COLO668 (cell line): ENCODE data around the gene NUDT2.
A peak's percentile ranks its signal among the peaks of the same experiment; 100 is the strongest.

Experiments
- DNase-seq: peaks from one replicate; lab custom pipeline; 2025; ENCODE audit not compliant: unreplicated experiment; lab: John Stamatoyannopoulos, UW

Gene NUDT2

DNA sequence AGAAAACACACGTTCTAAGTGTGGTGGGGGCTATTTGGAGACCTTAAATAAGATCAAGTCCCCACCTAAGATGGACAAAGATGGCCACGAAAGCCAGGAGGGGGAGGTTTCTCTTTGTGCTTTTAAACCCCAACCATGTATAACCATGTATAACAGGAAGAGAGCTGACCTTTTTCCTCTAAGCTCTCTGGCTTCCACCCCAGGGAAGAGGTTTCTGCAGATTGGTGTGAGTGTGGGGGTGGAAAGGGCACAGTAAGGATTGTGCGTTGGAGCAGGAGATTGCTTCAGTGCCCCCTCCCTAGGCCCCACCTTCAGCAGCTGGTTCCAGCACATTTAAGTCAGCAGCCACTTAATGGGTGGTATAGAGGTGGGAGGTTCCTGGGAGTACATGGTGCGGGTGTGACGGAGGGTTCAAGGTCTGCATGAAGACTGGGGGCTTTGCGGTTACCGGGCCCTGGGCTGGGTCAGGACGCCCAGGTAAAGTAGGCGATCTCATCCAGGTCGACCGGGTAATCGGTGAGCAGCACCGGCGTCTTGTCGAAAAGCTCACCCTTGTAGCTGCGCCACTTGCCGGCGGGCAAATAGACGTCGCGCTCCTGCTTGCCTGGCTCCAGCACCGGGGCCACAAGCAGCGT lies 41.1 kb downstream of the NUDT2 start:
- no peak for DNase-seq

DNA sequence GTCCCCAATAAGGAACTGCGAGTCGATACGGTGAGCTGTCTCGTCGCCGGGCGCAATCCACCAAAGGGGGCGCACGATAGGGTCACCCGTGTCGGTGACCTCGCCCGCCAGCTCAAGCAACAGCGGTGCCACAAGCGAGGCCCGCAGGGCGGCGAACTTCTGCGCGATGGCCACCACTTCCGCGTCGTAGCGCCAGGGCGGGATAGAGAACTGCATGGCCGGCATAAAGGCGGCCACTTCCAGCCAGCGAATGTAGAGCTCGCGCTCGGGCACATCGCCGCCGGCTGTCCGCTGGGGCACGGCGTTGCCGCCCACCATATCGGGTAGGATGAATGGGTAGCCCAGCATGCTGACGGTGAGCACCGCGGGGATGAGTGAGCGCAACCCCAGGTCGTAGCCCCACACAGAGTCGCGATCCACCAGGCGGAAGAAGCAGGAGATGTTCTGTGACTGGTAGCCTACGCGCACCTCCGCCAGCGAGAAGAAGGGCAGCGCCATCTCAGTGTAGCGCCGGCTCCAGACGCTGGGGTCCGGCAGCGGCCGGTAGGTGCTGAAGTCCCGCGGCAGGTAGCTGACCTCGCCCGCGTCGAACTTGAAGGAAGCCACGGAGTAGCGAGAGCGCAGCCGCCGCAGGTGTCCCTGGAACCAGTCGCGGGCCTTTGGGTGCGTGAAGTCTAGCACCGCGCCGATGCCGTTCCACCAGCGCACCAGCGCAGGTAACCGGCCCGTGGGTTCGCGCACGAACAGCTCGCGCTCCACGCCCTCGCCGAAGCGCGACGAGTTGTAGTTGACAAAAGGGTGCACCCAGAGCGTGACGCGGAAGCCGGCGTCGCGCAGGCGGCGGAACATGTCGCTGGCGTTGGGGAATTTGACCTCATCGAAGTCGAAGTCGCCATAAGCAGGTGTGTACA lies 41.9 kb downstream of the NUDT2 start:
- no peak for DNase-seq

DNA sequence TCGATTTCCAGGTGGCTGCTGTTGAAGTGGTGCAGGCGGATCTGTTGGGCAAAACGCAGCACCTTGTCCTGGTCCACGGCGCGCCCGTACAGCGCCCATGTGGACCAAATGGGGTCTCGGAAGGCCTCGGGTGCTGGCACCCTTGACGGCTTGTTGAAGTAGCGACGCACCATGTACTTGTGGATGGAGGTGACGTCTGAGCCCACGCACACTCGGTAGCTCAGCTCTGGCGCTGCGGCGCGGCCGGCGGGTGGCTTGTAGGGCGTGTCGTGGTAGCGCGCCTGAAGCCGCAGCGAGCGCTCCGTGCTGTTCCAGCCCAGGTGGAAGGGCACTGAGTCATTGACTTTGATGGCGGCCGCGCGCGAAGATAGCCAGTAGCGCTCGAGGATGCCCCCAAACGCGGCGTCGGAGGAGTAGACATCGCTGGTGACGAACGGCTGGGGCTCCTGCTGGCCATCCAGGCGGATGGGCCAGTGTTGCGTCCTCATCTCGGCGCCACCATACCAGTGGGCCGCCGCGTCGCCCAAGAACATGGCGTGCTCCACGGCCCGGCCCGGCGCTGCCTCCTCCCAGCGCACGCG lies 42.6 kb downstream of the NUDT2 start:
- no peak for DNase-seq

DNA sequence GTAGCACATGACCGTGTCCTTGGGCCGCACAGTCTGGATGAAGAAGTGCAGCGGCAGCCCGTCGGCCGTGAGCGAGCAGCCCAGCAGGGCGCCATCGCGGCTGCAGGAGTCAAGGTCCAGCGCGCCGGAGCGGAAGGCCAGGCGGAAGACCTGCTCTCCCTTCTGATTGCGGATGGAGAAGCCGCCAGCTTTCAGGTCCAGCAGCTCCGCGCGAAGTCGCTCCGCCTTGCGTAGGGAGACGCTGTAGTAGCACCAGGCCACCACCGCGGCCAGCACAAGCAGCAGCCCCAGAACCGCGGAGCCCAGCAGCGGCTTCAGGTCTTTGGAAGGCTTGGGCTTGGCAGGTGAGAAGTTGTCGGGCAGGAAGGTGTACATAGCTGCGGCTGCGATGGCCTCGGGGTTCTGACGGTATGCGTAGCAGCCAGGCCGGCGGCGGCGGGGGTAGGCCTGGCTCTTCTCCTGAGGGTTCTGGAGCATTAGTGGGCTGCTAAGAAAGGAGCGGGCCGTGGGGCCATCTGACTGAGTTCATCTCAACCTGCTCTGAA lies 43.2 kb downstream of the NUDT2 start:
- DNase-seq: no peak

DNA sequence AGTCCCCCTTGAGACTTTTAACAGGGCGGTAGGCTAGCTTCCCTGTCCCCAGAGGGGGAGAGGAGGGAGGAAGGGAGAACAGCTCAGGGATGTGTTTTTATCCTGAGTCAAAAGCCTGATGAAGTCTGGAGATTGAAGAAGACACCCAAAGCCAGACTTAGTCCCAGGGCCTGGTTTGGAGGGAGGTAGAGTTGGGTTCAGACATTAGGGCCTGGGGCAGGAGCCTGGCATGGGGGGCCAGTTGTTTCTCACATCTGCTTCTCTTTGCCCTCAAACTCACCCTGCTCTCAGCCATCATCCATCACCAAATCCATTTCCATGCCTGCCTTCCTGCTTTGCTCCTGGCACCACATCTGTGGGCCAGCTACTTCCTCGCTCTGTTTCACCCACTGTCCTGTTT lies 44.4 kb downstream of the NUDT2 start:
- DNase-seq: no peak

DNA sequence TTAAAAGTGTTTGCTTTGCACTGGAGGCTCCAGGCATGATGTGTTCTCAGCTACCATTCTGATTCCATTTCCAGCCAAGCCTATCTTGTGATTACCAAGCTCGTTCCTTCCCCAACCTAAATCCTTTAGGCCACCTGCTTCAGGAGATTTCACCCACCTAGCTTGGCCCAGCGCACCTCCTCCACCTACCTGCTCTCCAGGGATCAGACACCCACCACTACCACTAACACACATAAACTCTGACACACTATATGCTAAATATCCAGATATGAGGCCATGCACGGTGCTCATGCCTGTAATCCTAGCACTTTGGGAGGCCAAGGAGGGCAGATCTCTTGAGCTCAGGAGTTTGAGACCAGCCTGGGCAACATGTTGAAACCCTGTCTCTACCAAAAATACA lies 45.0 kb downstream of the NUDT2 start:
- DNase-seq: no peak

DNA sequence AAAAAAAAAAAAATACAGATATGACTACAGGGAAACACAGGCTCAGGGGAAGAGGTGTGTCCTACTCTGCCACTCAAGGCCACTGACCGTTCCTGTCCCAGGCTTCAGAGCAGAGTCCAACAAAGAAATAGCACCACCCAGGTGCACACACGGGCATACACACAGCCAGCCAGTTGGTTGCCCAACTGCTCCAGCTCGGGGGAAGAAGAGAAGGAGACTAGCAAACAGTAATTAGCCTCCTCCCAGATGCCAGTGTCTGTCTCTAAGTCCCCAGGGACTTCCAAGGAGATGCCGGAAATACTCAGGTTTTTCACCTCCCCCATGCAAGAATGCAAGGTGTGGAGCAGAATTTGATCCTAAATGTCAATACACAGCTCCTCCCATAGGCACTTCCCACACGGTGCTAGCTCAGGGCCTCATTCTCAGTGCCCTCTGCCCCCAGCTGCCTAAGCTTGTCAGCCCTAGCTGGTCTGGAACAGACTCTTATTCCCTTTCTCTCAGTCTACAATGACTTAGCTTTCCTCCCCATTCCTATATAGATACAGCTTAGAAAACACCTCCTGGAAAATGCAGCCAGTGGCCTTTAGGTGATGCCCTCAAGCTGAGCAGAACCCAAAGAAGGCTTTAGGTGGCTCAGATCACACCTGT lies 45.7 kb downstream of the NUDT2 start:
- peak; percentile 28 for DNase-seq

DNA sequence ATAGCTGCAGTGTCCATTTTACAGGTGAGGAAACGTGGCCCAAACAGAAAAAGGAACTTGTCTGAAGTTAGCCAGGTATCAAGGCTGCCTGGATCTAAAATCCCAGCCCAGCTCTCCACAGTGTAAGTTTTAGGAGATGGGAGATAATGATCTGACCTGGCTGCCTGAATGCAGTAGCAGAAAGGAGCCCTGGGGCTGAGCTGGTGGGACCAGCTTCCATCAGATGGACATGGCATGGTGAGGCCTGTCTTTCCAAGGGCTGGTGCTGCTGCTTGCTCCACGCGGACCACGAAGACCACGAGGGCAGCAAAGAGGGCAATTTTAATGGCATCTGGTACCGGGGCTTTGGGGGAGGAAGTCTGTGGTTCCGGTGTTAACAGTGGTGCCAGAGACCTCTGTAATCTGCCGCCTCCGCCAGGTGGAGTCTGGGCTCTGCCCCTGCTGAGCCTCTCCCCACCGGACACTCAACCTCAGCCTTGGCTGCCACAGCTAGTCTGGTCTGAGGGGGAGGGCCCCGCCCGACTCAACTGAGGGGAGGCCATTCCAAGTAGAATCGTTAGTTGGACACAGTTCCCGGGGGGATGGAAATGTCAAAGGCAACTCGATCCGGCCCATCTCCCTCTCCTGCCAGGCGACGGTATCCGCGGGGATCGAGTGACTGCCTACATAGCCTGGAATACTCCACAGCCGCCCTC lies 46.7 kb downstream of the NUDT2 start:
- DNase-seq: peak; percentile 56

DNA sequence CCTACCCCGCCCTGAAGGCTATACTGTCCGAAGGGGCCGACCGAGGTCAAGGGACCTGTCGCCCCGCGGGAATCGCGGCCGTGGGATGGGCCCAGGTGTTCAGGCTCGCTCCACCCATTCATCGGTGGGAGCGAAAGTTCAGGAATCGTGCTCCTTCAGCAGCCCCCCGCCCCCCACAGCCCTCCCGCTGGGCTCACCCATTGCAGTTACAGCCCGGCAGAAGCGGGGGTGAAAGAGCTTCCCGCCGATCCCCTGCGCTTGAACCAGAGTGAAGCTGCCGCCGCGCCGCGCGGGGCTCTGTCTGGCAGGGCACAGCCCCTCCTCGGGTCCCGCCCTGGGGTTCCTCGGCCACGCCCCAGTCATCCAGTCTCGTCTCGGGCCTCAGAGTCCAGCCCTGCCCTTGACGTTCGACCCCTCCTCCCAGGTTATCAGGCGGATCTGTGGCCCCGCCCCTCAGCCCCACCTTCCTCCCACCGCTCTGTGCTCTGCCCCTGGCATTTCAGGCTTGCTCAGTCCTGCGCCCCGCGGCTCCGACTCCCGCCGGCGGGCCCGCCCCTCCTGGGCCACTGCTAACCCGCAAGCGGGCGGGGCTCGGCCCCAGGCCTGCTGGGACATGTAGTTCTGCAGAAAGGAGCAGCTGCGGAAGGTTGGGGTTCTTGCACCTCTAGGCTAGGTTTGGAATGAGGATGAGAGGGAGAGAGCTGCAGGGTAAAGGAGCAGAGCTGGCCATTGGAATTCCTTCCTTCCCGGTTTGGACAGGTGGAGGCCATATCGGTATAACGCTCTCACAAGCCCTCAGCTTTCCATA lies 47.4 kb downstream of the NUDT2 start, which contains the start of gene MYORG:
MYORG (minus strand) TSS at position 303 of the 808 bp plus-strand sequence. CDS start 3,955 bp downstream, outside the sequence.
- DNase-seq: peak; percentile 96

DNA sequence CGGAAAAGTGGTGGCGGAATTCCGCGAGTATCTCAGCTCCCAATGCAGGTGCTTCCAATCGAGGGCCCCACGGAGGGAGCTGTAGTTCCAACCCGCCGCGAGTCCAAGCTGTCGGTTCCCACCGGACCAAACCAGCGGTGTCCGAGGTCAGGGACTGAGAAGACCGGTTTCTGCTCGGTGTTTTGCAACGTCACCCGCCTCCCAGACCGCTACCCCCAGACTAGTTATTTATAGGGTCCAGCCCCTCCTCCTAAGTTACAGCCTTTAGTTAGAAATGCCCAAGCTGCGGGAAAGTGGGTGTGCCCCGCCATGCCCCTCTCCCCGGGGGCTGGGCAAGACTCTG lies 48.0 kb downstream of the NUDT2 start:
- peak; percentile 58 for DNase-seq

DNA sequence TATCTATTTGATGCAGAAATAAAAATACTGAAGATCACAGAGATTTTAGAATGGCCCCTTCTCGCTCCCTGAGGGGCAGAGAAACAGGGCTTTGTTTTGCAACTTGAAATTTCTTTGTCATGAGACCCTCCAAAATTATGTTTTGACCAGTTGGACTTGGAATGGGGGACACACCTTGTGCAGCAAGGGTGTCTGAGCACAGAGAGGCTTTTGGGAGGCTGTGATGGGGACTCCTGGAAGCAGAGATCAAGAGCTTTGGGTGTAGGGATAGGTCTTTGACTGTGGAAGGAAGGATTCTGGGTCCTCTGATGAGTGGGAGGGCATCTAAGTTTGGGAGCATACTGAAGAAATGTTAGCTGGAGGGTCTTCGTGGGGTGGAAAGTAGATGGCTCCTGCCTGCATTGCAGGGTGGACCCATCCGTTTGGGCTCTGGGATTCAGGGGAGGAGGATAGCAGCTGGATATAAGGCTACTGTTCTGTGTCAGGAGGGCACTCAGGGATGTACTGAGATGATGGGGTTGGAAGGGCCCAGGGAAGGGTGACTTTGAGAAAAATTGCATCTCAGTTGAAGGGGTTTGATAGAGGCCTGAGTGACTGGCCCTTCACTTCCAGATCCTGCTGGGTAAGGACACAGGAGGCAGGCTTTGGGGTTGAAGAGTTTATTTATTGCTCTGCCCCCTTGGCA lies 49.1 kb downstream of the NUDT2 start:
- no peak for DNase-seq

DNA sequence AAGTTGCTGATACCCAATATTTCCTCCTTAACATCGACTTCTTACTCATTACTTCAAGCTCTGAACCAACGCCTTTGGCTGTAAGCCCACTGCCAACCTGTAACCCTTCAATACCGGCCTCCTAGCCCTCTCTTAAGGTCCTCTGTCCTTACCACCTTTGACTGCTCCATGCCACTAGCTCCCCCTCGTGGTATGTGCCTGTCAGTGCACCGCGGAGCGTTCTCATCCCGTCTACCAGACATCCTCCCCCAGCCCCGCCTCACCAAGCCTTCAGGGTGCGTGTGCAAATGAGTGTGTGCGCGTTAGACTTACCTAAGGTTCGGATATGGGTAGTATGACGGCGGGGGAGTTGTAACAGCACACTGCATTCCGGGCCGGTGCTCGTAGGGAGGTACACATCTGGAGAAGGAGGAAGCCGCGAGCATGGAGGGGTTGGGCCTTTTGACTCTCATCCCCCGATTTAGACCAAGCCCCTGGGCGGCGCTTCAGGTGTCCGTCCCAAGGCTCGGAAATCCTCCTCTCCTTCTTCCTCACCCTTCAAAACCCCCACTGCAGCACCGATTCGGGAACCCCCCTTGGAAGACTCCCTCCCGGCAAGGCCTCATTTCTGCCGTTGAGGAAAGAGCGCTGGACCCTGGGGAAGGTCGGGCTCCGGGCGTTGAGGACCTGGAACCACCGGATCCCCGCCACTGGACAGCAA lies 50.1 kb downstream of the NUDT2 start:
- DNase-seq: peak; percentile 84

DNA sequence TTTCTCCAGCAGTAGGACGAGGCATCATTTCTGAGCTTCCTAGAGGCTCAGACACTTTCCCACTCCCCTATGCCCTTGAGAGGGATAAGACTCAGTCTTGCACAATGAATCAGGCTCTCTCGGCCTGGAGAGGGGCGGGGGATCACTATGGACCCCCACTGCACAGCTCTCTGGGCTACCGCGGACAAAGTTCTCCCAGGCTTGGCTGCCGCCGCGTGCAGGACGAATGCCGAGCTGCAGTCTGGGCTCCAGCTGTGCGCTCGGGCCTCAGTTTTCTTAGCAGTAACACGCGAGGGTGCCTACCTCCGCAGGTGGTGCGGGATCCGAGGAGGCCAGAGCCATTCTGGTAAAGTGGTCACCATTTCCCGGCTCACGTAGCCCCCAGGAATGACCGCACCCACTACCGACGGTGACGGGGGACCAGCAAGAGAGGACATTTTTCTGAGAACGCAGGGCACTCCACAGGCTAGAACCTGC lies 50.7 kb downstream of the NUDT2 start:
- DNase-seq: peak; percentile 38

DNA sequence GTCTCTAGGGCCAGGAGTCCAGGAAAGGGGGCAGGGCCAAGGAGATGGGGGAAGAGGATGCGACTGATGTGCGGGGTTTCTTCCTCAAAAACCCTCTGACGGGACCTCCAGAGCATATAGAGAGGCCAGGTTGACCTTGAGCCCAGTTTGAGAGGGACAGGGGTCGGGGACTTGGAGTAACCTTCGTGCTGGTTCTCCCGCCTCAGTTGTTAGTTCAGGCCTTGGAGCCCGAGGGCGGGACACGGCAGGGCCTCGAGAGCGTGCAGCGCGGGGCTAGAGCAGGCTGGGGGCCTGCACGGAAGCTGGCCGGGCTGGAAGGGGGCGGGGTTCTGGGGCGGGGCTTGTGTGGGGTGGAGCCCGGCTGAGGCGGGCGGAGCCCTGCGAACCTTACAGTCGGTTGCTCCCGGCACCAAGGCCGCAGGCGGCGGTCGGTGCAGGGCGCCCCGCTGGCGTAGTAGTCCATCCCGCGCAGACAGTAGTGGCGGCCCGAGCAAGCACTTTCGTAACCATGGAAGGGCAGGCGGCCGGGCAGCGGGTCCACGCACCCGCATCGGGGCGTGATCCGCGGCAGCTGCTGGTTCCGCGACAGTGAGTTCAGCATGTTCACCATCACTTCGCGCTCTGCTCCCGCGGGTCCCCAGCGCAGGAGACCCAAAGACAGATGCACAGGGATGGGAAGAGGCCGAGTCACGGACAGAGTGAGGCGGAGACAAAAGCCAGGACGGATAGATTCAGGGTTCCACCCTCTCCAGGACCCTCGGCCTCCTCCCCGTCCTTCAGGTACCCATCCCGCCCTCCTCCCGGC lies 51.3 kb downstream of the NUDT2 start:
- DNase-seq: peak; percentile 83

DNA sequence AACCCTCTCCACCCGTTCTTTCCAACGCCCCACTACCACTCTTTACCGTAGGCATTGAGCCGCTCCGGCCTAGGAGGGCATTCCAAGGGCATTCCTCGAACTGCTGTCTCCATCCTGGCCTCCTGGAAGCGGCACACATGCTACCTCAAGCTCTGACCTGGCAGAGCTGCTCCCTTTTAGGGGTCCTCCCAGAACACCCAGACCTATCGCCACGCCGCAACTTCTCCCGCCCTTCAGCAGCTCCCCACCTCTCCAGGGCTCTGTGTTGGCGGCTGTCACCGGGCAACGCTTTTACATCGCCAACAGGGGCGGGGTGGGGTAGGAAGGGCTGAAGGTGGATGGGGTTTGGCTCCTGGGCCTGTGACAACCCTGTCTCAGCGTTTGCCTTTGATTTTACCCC lies 52.0 kb downstream of the NUDT2 start:
- DNase-seq: peak; percentile 62

DNA sequence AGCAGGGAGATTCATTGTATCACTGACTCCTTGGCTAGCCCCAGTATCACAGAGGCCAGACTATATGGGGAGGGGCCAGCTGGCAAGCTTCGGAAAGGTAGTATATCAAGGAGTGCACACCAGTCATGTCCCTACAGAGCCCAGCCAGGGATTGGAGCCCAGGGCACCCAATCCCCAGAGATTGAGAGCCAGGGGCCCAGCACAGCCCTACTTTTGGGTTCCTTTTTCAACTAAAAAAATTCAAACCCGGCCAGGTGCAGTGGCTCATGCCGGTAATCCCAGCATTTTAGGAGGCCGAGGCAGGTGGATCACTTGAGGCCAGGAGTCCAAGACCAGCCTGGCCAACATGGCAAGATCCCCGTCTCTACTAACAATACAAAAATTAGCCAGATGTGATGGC lies 52.7 kb downstream of the NUDT2 start:
- DNase-seq: no peak

DNA sequence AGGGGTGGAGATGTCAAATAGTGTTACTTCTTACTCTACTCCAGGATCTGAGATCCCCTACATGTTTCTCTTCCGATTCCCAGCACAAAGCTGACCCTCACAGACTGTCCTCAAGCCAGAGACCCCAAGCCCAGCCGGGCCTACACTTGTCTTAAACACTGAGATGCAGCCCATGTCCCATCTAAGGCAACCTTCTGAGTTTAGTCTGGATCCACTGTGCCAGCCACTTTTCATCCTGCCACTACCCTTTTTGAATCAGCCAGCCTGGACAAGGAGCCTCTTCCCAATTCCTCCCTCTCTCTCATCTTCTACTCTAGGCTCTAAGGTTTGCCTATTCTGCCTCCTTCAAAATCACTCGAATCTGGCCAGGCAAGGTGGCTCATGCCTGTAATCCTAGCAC lies 53.5 kb downstream of the NUDT2 start:
- DNase-seq: no peak

DNA sequence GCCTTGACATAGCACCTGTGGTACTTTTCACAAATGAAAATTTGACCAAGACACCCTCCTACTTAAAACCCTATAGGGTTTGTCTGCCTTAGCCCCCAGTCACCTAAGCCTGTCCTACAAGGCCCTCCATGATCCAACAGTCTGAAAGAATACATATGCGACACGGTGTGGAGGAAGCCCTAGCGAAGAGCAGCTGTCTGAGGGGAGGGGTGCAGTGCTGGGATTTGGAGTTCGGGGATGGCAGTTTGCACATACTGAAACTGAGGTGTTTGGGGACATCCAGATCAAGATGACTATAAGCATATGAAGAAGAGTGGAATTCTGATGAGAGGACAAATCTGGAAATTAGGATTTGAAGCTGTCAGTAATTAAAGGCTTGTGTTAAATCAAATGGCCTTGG lies 54.5 kb downstream of the NUDT2 start:
- DNase-seq: no peak
